Stimulated activated CD4-positive, alpha-beta T cell treated with anti-CD3 and anti-CD28 coated beads, TNF-alpha, amount 100 ng/mL, for 4 hours (primary cell): Measurements from ENCODE around the gene GGPS1.
"Not testable (repeated sequence)": the region's sequence is repeated elsewhere in the genome, so short reads cannot be mapped to it uniquely, and the experiment has no call there.

Experiments used
- DNase-seq, 3 experiments: peaks; one replicate each; pipeline ENCODE4 v3.0.0-alpha.2; 2020; ENCODE audit warnings: low read depth in 3 of 3

The GGPS1 gene

GRCh38 chr1:235304549-235305451 is 23.6 kb upstream of the GGPS1 start:
- DNase-seq = no peak

- DNase-seq = no peak
These were observed 20.9 kb upstream of the GGPS1 start for GRCh38 chr1:235307158-235308124.

- DNase-seq = not testable (repeated sequence)
These were observed 19.2 kb upstream of the GGPS1 start for GRCh38 chr1:235309206-235309605.

GRCh38 chr1:235313262-235313661 is 15.1 kb upstream of the GGPS1 start:
- DNase-seq = no peak

GRCh38 chr1:235313931-235314678 is 14.3 kb upstream of the GGPS1 start:
- DNase-seq = no peak

- DNase-seq = no peak
These were observed 13.2 kb upstream of the GGPS1 start for GRCh38 chr1:235315173-235315572.

GRCh38 chr1:235315735-235316134 is 12.6 kb upstream of the GGPS1 start:
- DNase-seq = no peak

- no peak for DNase-seq
These were observed 11.2 kb upstream of the GGPS1 start for GRCh38 chr1:235317168-235317567.

GRCh38 chr1:235319255-235319654 is 9.1 kb upstream of the GGPS1 start:
- DNase-seq = no peak

GRCh38 chr1:235320521-235321179 is 7.7 kb upstream of the GGPS1 start:
- DNase-seq = no peak

- no peak for DNase-seq
These were observed 4.1 kb upstream of the GGPS1 start for GRCh38 chr1:235324296-235324695.

GRCh38 chr1:235325139-235325538 is 3.2 kb upstream of the GGPS1 start:
- DNase-seq = no peak

- no peak for DNase-seq
These were observed 2.5 kb upstream of the GGPS1 start for GRCh38 chr1:235325854-235326253.

- peak; percentile 25 to 40 (median 32) for DNase-seq
These were observed 1.4 kb upstream of the GGPS1 start for GRCh38 chr1:235326719-235327558.

- DNase-seq = peak in 1 of 3 experiments; percentile 45
These were observed 655 bp upstream of the GGPS1 start, which contains the start of gene ARID4B for GRCh38 chr1:235327559-235328270. TSS of gene ARID4B (minus strand) at chr1:235328179. CDS start at chr1:235326919, 1,260 bp downstream.

- DNase-seq = peak in 2 of 3 experiments; percentile 9 to 13
These were observed 951 bp downstream of the GGPS1 start for GRCh38 chr1:235329139-235329902.

GRCh38 chr1:235330918-235331285 is 2.5 kb downstream of the GGPS1 start:
- no peak for DNase-seq

- DNase-seq = no peak
These were observed 3.0 kb downstream of the GGPS1 start for GRCh38 chr1:235331401-235331800.

GRCh38 chr1:235336903-235337302 is 8.5 kb downstream of the GGPS1 start:
- DNase-seq = no peak
